ENCODE data around the gene GRAMD2A. TPM values are rescaled to one million over a fixed set of nuclear protein-coding genes. Genes with fewer than 3 reads are reported as not detected.

The GRAMD2A gene
- total and polyA plus RNA-seq, 4 donors: 4.0 to 25.2 (median 10.7) TPM

DNA sequence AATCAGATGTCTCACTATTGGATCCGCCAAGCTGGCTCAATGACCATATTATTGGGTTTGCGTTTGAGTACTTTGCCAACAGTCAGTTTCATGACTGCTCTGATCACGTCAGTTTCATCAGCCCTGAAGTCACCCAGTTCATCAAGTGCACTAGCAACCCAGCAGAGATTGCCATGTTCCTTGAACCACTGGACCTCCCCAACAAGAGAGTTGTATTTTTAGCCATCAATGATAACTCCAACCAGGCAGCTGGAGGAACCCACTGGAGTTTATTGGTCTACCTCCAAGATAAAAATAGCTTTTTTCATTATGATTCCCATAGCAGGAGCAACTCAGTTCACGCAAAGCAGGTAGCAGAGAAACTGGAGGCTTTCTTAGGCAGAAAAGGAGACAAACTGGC is 57.9 kb downstream of the GRAMD2A start:
- H3K27me3 ChIP-seq (ENCODE audit: control insufficient read depth in 3 of 3, insufficient read depth in 3 of 3, low read length in 2 of 3): no peaks in the 10 kb centered on the region
- no peak overlapping the region for H3K9ac ChIP-seq (ENCODE audit: insufficient read depth in 1 of 2, low read length in 2 of 2)
- no peak overlapping the region for H3K4me3 ChIP-seq
- DNase-seq (no peak), ATAC-seq (ENCODE audit: insufficient read depth, low FRiP score) (no peak)
- WGBS, 2 donors: 97% methylated on average over 4 of the region's 4 CpGs
- TF ChIP-seq, protein P1, sequence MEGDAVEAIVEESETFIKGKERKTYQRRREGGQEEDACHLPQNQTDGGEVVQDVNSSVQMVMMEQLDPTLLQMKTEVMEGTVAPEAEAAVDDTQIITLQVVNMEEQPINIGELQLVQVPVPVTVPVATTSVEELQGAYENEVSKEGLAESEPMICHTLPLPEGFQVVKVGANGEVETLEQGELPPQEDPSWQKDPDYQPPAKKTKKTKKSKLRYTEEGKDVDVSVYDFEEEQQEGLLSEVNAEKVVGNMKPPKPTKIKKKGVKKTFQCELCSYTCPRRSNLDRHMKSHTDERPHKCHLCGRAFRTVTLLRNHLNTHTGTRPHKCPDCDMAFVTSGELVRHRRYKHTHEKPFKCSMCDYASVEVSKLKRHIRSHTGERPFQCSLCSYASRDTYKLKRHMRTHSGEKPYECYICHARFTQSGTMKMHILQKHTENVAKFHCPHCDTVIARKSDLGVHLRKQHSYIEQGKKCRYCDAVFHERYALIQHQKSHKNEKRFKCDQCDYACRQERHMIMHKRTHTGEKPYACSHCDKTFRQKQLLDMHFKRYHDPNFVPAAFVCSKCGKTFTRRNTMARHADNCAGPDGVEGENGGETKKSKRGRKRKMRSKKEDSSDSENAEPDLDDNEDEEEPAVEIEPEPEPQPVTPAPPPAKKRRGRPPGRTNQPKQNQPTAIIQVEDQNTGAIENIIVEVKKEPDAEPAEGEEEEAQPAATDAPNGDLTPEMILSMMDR (IDR thresholded peaks at IDR 0.05; ENCODE audit: control extremely low read depth, extremely low read depth): no peak
- H3K36me3 ChIP-seq (ENCODE audit: control insufficient read depth in 4 of 4, insufficient read depth in 4 of 4, low read length in 4 of 4): peaks cover 0 to 6% (median 0%) of the 10 kb centered on the region in 4 donors
- H3K4me1 ChIP-seq (ENCODE audit: control insufficient read depth in 5 of 5, insufficient read depth in 5 of 5, low read length in 5 of 5): peaks cover 0 to 22% (median 12%) of the 10 kb centered on the region in 5 donors
- no peaks in the 10 kb centered on the region for H3K9me3 ChIP-seq (ENCODE audit: control insufficient read depth in 4 of 4, insufficient read depth in 3 of 4, low read length in 3 of 4)
- H3K27ac ChIP-seq (ENCODE audit: low read depth in 1 of 2, low read length in 1 of 2): peak overlapping the region in 1 of 2 donors; percentile 66

GRCh38 chr15:72136170-72137051 is 61.2 kb downstream of the GRAMD2A start:
- Histone ChIP-seq H3K27me3 (ENCODE audit: control insufficient read depth in 3 of 3, insufficient read depth in 3 of 3, low read length in 2 of 3) (no peaks in the 10 kb centered on the region), H3K4me1 (ENCODE audit: control insufficient read depth in 5 of 5, insufficient read depth in 5 of 5, low read length in 5 of 5) (peaks cover 0 to 20% (median 10%) of the 10 kb centered on the region in 5 donors), H3K36me3 (ENCODE audit: control insufficient read depth in 4 of 4, insufficient read depth in 4 of 4, low read length in 4 of 4) (peaks cover 0 to 6% (median 0%) of the 10 kb centered on the region in 4 donors), H3K4me3 (no peak overlapping the region), H3K27ac (ENCODE audit: low read depth in 1 of 2, low read length in 1 of 2) (no peak overlapping the region), H3K9me3 (ENCODE audit: control insufficient read depth in 4 of 4, insufficient read depth in 3 of 4, low read length in 3 of 4) (no peaks in the 10 kb centered on the region), H3K9ac (ENCODE audit: insufficient read depth in 1 of 2, low read length in 2 of 2) (no peak overlapping the region)
- DNase-seq: no peak
- 79 to 84% methylated on average over 4 of the region's 4 CpGs for WGBS, 2 donors
- TF ChIP-seq, protein P1 (IDR thresholded peaks at IDR 0.05; ENCODE audit: control extremely low read depth, extremely low read depth): no peak
- no peak for ATAC-seq (ENCODE audit: insufficient read depth, low FRiP score)

- TF ChIP-seq, protein P1 (IDR thresholded peaks at IDR 0.05; ENCODE audit: control extremely low read depth, extremely low read depth): no peak
- no peak overlapping the region for H3K4me3 ChIP-seq
- H3K9me3 ChIP-seq (ENCODE audit: control insufficient read depth in 4 of 4, insufficient read depth in 3 of 4, low read length in 3 of 4): no peaks in the 10 kb centered on the region
- H3K36me3 ChIP-seq (ENCODE audit: control insufficient read depth in 4 of 4, insufficient read depth in 4 of 4, low read length in 4 of 4): peaks cover 0 to 6% (median 0%) of the 10 kb centered on the region in 4 donors
- H3K4me1 ChIP-seq (ENCODE audit: control insufficient read depth in 5 of 5, insufficient read depth in 5 of 5, low read length in 5 of 5): peaks cover 0 to 20% (median 8%) of the 10 kb centered on the region in 5 donors
- H3K27ac ChIP-seq (ENCODE audit: low read depth in 1 of 2, low read length in 1 of 2): no peak overlapping the region
- no peak for DNase-seq
- no peak overlapping the region for H3K9ac ChIP-seq (ENCODE audit: insufficient read depth in 1 of 2, low read length in 2 of 2)
- no peaks in the 10 kb centered on the region for H3K27me3 ChIP-seq (ENCODE audit: control insufficient read depth in 3 of 3, insufficient read depth in 3 of 3, low read length in 2 of 3)
- 49 to 61% methylated on average over 2 of the region's 2 CpGs for WGBS, 2 donors
- no peak for ATAC-seq (ENCODE audit: insufficient read depth, low FRiP score)
Measured at GRCh38 chr15:72135719-72136118, 61.9 kb downstream of the GRAMD2A start.

All from lung (tissue), 12 donors.